ENCODE measurements around the gene OCA2. TPM values are rescaled to one million over a fixed set of nuclear protein-coding genes. Genes with fewer than 3 reads are reported as not detected.
"Not testable (repeated sequence)": the region's sequence is repeated elsewhere in the genome, so short reads cannot be mapped to it uniquely, and the experiment has no call there.

Gene OCA2
- total RNA-seq, 2 donors from 2014 or later, result 0.31 TPM; not detected in 1

GRCh38 chr15:27853624-27854455, 245.3 kb downstream of the OCA2 start:
- Histone ChIP-seq H3K4me1 (no peaks in the 10 kb centered on the region), H3K27ac (no peak overlapping the region), H3K27me3 (no peaks in the 10 kb centered on the region), H3K9me3 (peaks cover 0 to 7% of the 10 kb centered on the region in 2 donors), H3K4me3 (no peak overlapping the region), H3K36me3 (no peaks in the 10 kb centered on the region)
- no peak for DNase-seq (ENCODE audit: low spot score)
- no peak for TF ChIP-seq CTCF (IDR thresholded peaks at IDR 0.05)

- Histone ChIP-seq H3K4me1 (no peaks in the 10 kb centered on the region), H3K27me3 (no peaks in the 10 kb centered on the region), H3K4me3 (no peak overlapping the region), H3K27ac (no peak overlapping the region), H3K36me3 (no peaks in the 10 kb centered on the region), H3K9me3 (no peaks in the 10 kb centered on the region)
- no peak for TF ChIP-seq CTCF (IDR thresholded peaks at IDR 0.05)
- no peak for DNase-seq (ENCODE audit: low spot score)
These were observed 247.3 kb downstream of the OCA2 start for GRCh38 chr15:27851858-27852210.

- Histone ChIP-seq H3K27ac (no peak overlapping the region), H3K4me1 (no peaks in the 10 kb centered on the region), H3K27me3 (no peaks in the 10 kb centered on the region), H3K9me3 (no peaks in the 10 kb centered on the region), H3K4me3 (no peak overlapping the region), H3K36me3 (no peaks in the 10 kb centered on the region)
- TF ChIP-seq CTCF (IDR thresholded peaks at IDR 0.05), result no peak
- peak; percentile 21 for DNase-seq (ENCODE audit: low spot score)
These were observed 247.9 kb downstream of the OCA2 start for GRCh38 chr15:27850981-27851857.

GRCh38 chr15:27850050-27850449, 249.1 kb downstream of the OCA2 start:
- Histone ChIP-seq H3K27me3 (no peaks in the 10 kb centered on the region), H3K27ac (no peak overlapping the region), H3K9me3 (no peaks in the 10 kb centered on the region), H3K36me3 (no peaks in the 10 kb centered on the region), H3K4me3 (no peak overlapping the region), H3K4me1 (no peaks in the 10 kb centered on the region)
- TF ChIP-seq CTCF (IDR thresholded peaks at IDR 0.05), result no peak
- DNase-seq (ENCODE audit: low spot score), result peak; percentile 42

GRCh38 chr15:27848936-27849335, 250.2 kb downstream of the OCA2 start:
- H3K4me1 ChIP-seq; H3K9me3 ChIP-seq; H3K27me3 ChIP-seq; H3K36me3 ChIP-seq; H3K4me3 ChIP-seq; DNase-seq (ENCODE audit: low spot score); H3K27ac ChIP-seq: not testable (repeated sequence)

Data from right atrium auricular region (tissue), 2 donors.